Type B pancreatic cell (in vitro differentiated cells): ENCODE data around the gene LRRTM3. TPM values are rescaled to one million over a fixed set of nuclear protein-coding genes. Genes with fewer than 3 reads are reported as not detected.

Experiments used
- DNase-seq: peaks from one replicate; pipeline ENCODE4 v3.0.0; 2021; ENCODE audit warnings: mixed read lengths; ENCODE audit not compliant: unreplicated experiment; ENCODE audit errors: extremely low spot score
- H3K27ac Mint-ChIP-seq: 2 replicates; pipeline ENCODE4 v1.8.0; 2021; ENCODE audit warnings: mild to moderate bottlenecking, mixed read lengths
- H3K27me3 Mint-ChIP-seq: 2 replicates; pipeline ENCODE4 v1.8.0; 2021; ENCODE audit warnings: mixed read lengths
- H3K36me3 Mint-ChIP-seq: 2 replicates; pipeline ENCODE4 v1.8.0; 2021; ENCODE audit warnings: mixed read lengths
- H3K4me1 Mint-ChIP-seq: one replicate; pipeline ENCODE4 v1.8.0; 2021; ENCODE audit warnings: mixed read lengths; ENCODE audit not compliant: unreplicated experiment
- H3K4me3 Mint-ChIP-seq: 2 replicates; pipeline ENCODE4 v1.8.0; 2021; ENCODE audit warnings: mild to moderate bottlenecking, mixed read lengths
- H3K9me3 Mint-ChIP-seq: 2 replicates; pipeline ENCODE4 v1.8.0; 2021; ENCODE audit warnings: mixed read lengths
- CTCF ChIP-seq: fragments of 200-600 bp; sonication (generic); conservative IDR thresholded peaks from 2 replicates; pipeline ENCODE4 v1.5.0; 2021; ENCODE audit warnings: antibody characterized with exemption, mild to moderate bottlenecking
- total RNA-seq: library from RNA; stranded (reverse); gene quantifications from 2 replicates; pipeline ENCODE4 v1.2.1, GENCODE V29; 2021; ENCODE audit warnings: low replicate concordance

The LRRTM3 gene
- total RNA-seq, 1 donor from 2014 or later: 2.5 TPM

GRCh38 chr10:66999762-67000545, 74.1 kb downstream of the LRRTM3 start:
- no peak for DNase-seq
- Mint-ChIP-seq H3K27ac (no peak overlapping the region), H3K4me1 (peaks cover 3% of the 10 kb centered on the region), H3K9me3 (no peaks in the 10 kb centered on the region), H3K36me3 (no peaks in the 10 kb centered on the region), H3K27me3 (no peaks in the 10 kb centered on the region), H3K4me3 (no peak overlapping the region)
- no peak for TF ChIP-seq CTCF

GRCh38 chr10:67004690-67005089, 78.9 kb downstream of the LRRTM3 start:
- H3K4me1 Mint-ChIP-seq: peaks cover 3% of the 10 kb centered on the region
- H3K27me3 Mint-ChIP-seq: no peaks in the 10 kb centered on the region
- H3K36me3 Mint-ChIP-seq: no peaks in the 10 kb centered on the region
- H3K4me3 Mint-ChIP-seq: no peak overlapping the region
- no peaks in the 10 kb centered on the region for H3K9me3 Mint-ChIP-seq
- DNase-seq: no peak
- H3K27ac Mint-ChIP-seq: no peak overlapping the region
- TF ChIP-seq CTCF: no peak

GRCh38 chr10:67005981-67006380, 80.1 kb downstream of the LRRTM3 start:
- Mint-ChIP-seq H3K9me3 (no peaks in the 10 kb centered on the region), H3K36me3 (no peaks in the 10 kb centered on the region)

GRCh38 chr10:67011480-67011879, 85.6 kb downstream of the LRRTM3 start:
- no peaks in the 10 kb centered on the region for H3K27me3 Mint-ChIP-seq
- no peaks in the 10 kb centered on the region for H3K4me1 Mint-ChIP-seq
- H3K36me3 Mint-ChIP-seq: no peaks in the 10 kb centered on the region
- no peak overlapping the region for H3K27ac Mint-ChIP-seq
- TF ChIP-seq CTCF: no peak
- H3K9me3 Mint-ChIP-seq: no peaks in the 10 kb centered on the region
- DNase-seq: no peak
- no peak overlapping the region for H3K4me3 Mint-ChIP-seq

More at GRCh38 chr10:67005981-67006380, 80.1 kb downstream of the LRRTM3 start:
- no peak for TF ChIP-seq CTCF
- Mint-ChIP-seq H3K4me3 (no peak overlapping the region), H3K27ac (no peak overlapping the region), H3K4me1 (no peaks in the 10 kb centered on the region), H3K27me3 (no peaks in the 10 kb centered on the region)
- DNase-seq: no peak

- Mint-ChIP-seq H3K27me3 (no peaks in the 10 kb centered on the region), H3K4me3 (no peak overlapping the region), H3K36me3 (no peaks in the 10 kb centered on the region), H3K27ac (no peak overlapping the region), H3K9me3 (no peaks in the 10 kb centered on the region), H3K4me1 (no peaks in the 10 kb centered on the region)
- no peak for DNase-seq
- TF ChIP-seq CTCF: no peak
Observed at GRCh38 chr10:67011981-67012380, 86.1 kb downstream of the LRRTM3 start.
